ENCODE measurements around the gene PRICKLE3.

PRICKLE3 gene, protein sequence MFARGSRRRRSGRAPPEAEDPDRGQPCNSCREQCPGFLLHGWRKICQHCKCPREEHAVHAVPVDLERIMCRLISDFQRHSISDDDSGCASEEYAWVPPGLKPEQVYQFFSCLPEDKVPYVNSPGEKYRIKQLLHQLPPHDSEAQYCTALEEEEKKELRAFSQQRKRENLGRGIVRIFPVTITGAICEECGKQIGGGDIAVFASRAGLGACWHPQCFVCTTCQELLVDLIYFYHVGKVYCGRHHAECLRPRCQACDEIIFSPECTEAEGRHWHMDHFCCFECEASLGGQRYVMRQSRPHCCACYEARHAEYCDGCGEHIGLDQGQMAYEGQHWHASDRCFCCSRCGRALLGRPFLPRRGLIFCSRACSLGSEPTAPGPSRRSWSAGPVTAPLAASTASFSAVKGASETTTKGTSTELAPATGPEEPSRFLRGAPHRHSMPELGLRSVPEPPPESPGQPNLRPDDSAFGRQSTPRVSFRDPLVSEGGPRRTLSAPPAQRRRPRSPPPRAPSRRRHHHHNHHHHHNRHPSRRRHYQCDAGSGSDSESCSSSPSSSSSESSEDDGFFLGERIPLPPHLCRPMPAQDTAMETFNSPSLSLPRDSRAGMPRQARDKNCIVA

DNA sequence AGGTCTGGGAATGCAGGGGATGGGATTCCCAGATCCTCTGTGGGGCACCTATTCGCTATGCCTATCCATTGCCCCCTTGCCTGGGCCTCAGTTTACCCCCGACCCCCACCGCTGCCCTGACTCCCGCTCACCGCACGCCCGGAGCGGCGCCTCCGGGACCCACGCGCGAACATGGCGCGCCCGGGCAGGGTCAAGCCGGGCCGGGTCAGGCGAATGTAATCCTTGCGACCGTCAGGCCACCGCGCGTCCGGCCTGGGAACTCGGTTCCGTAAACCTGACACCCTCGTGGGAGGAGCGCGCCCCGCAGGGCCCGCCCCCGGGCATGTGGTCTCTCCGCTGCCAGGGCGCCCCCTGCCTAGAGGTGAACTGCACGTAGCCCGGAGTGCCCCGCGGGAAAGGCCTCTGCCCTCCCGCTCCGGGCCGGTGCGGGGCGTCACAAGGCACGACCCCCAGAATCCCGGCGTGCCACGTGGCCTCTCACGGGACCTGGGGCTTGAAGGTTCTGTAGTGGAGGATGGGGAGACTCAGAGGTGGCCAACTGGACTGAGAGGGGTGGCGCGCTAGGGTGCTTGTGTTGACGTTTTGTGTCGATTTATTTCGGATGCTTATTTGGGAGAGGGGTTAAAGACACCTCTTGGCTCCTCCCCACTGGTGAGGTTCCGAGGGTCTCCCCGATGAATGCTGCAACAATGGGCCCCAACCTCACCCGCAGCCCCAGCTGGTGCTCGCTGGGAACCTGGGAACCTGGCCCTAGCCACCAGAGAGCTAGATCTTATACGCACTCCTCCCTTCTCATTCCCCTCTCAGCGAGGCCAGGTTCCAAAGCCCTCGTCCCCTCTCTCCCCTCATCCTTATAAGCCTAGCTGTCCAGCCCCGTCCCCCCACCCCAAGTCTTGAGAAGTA, at the start of gene PRICKLE3:
Gene PRICKLE3 (minus strand): TSS at position 249 of the 903 bp plus-strand sequence. CDS start 76 bp downstream, at position 173.
- DNase-seq, result peak; percentile 85

DNA sequence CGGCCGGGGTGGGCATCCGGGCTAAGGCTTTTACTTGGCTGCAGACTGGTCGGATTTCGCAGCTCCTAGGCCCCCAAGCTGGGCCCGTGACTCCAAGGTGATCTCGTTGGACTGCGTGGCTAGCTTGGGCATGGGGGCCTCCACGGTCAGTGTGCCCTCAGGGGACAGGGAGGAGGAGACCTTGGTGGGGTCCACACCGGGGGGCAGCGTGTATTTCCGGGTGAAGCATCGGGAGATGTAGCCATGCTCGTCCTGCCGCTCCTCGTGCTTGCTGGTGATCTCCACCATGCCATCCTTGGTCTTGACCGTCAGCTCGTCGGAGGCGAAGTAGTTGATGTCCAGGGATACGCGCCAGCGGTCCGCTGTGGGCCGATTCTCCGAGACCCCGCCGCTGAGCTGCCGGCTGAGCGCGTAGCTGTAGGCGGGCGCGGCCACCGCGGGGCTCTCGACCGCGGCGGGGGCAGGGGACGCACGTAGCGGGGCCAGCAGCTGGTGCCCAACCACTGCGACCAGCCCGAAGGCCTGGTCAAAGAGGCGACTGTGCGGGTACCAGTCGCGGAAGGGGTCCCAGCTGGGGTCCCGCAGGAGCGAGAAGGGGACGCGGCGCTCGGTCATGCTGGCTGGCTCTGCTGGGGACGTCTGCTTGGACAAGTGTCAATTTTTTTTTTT, 47.8 kb upstream of the PRICKLE3 start:
- no peak for DNase-seq

DNA sequence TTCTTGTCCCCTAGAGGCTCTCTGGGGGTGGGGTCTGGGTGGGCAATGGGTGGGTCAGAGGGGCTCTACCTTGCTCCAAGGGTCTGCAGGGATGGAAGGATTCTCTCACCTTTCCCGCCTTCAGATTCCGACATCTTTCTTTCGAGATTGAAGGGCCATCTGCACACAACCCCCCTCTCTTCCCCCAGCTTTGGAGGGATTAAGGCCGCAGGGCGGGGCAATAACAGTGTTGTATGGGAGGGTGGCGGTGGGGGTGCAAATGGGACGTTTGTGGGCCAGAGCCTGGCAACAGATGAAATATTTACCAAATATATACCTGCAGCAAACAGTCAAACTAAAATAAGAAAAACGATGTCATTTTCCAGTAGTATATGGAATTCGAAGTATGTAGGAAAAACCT, 47.0 kb upstream of the PRICKLE3 start, which contains the start of gene CACNA1F:
Gene CACNA1F (minus strand): TSS at position 165 of the 400 bp plus-strand sequence. CDS start 31 bp downstream, at position 134.
- no peak for DNase-seq

DNA sequence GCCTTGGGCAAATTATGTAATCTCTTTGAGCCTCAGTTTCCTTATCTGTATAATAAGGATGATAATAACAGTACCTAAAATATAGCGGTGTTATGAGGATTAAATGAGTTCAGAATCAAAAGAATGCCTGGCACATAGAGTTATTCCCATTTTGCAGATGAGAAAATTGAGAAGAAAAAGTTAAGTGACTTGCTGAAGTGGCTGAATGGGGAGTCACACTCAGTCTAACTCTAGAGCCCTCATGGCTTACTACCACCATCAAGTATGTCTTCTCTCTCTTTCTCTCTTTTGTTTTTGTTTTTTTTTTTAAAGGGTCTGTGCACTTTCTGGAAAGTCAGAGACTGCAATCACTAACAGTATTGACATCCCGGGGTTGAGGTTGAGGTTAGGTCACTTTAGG, 46.4 kb upstream of the PRICKLE3 start:
- DNase-seq, result no peak

DNA sequence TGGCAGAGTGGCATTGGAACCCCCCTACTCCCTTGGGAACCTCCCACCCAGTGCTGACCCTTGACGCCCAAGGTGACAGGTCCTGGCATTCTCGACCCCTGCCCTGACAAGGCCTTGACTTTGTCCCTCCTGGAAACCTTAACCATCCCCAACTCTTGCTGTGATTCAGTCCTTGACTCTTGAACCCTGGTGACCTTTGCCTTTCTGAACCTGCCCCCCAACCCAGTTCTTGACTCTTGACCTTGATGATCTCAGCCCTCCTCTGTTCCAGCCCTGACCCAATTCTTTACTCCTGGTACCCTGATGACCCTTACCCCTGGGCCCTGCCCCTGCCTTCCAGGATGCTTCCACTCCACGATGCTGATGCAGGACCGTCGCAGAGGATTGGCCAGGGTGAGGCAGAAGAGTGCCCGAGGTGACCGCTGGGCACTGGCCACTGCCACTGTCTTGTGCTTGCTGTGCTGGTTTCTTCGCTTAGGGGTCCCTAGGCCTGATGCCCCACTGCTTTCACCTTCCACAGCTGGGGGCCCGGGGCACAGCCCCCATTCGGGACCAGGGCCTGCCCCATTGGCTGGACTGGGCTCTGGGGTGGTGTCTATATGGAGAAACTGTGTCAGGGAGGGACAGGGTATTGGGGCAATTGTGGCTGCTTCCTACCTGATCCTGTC, 45.3 kb upstream of the PRICKLE3 start:
- no peak for DNase-seq

DNA sequence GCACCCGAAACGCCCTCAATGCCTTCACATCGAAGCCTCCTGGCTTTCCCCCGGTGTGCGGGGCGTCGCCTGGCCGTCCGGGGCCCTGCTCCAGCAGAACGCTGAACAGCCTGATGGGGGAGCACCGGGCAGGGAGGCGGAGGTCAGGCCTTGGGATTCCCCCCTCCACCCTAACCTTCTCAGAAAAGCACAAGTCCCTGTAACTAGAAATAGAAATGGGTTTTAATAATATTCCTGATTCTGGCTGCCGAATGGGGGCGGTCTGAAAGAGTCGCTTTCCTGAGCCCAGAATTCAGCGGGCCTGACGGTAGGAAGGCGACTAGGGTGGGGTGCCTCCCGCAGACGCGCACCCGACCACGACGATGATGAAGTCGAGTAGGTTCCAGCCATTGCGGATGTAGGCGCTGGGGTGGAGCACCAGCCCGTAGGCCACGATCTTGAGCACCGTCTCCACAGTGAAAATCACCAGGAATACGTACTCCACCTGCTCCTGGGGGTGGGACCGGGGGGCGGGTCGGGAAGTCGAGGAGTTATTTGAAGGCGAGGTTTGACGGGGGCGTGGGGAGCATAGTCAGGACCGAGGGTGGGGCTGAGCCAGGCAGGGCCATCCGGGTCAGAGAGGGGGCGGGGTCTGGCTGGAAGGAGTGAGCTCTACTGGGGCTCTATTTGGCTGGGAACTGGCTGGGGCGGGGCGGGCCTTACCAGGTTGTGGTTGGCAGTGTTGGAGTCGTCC, 44.5 kb upstream of the PRICKLE3 start:
- DNase-seq, result peak; percentile 62

DNA sequence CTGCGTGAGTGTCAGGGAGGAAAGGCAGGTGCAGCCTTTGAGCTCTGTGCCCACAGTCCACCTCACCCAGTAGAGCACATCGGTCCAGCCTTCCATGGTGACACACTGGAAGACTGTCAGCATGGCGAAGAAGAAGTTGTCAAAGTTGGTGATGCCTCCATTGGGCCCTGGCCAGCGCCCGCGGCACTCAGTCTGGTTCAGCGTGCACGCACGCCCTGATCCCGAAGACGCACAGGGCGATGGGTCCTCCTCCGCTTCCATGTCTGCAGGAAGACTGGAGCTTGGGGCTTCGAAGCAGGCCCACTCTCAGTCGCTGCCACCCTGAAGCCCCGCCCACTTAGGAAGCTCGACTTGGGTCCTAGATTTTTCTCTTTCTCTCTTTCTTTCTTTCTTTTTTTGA, 42.0 kb upstream of the PRICKLE3 start:
- DNase-seq, result no peak

DNA sequence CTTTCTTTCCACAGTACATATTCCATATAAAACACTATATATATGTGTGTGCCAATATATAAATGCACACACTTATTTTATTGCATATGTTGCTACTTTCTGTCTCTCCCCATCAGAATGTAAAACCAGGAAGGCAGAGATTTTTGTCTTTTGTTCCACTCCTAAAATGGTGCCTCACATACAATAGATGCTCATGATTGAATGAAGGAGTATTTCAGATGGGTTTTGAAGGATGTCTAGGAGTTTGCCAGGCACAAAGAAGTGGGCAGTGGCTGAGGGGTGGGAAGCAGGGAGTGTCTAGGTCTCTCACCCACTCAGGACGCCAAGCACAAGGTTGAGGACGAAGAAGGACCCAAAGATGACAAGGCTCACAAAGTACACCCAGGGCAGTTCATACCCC, 41.6 kb upstream of the PRICKLE3 start:
- no peak for DNase-seq

DNA sequence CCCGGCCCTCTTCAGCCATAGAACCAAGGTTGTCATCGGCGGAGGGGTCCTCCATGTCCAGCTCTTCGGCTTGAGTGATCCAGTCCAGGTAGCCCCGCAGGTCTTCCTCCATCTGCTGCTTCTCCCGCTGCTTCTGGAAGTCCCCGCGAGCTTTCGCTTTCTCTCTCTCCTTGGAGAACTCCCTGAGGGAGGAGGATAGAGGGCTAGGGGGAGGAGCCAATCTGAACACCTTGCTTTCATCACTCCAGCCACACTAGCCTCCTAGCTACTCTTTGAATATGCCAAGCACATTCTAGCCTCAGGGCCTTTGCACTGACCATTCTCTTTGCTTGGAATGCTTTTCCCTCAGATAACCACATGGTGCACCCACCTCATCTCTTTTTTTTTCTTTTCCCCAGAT, 40.8 kb upstream of the PRICKLE3 start:
- DNase-seq, result no peak

DNA sequence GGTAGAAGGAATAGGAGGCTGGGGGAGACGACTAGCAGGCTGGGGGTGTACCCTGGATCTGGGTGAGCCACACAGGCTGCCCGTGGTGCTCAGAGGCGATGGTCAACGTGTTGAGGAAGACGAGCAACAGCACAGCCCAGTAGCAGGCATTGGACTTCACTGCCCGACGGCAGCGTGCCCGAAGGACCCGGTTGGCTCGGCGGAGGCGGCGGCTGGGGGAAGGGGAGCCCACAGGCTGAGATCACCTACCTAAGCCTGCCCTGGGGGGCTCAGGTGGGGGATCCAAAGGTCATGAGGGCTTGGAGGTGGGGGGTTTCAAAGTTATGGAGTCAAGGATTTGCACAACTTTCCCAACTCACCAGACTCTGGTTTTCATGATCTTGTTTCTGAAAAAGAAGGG, 39.7 kb upstream of the PRICKLE3 start:
- no peak for DNase-seq

DNA sequence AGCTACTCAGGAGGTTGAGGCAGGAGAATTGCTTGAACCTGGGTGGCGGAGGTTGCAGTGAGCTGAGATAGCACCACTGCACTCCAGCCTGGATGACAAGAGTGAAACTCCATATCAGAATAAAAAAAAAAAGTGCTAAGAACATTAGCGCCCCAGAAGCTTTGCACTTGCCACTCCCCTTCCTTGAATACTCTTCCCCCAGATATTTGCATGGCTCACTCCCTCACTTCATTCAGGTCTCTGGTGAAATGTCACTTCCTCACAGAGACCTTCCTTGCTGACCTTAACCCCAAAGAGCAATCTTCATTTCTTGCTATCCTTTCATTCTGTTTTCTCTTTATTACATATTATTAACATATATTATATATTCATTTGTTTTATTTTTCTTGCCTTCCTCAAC, 35.7 kb upstream of the PRICKLE3 start:
- DNase-seq, result no peak

DNA sequence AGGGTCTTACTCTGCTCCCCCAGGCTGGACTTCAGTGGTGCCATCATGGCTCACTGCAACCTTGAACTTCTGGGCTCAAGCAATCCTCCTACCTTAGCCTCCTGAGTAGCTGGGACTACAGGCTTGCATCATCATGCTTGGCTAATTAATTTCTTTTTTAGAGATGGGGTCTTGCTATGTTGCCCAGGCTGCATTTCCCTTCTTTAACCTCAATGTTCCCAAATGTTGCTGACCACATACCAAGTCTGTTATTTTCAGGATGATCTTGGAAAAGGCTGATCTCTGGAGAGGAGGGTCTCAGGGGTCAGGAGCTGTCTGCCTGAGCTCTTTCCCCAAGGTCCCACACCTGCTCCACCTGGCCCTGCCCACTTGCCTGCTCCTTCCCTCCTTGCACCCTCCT, 33.9 kb upstream of the PRICKLE3 start:
- DNase-seq, result no peak

DNA sequence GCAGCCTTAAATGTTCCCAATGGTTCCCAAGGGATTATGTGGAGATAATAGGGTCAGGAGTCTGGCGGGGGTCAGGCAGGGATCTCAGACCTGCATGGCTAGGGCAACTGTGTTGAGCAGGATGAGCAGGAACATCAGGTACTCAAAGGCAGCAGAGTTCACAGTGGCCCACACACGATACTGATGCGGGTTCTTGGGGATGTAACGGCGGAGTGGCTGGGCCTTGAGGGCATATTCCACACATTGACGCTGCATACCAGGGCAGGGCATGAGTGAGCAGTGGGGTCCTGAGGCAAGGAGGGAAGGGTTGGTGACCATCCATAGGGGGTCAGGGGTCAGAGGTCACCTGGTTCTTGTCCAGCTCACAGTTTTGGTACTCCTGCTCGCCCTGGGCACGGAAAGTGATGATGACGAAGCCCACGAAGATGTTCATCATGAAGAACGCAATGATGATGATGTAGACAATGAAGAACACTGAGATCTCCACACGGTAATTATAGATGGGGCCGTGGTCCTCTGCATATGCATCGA, 28.9 kb upstream of the PRICKLE3 start:
- no peak for DNase-seq

DNA sequence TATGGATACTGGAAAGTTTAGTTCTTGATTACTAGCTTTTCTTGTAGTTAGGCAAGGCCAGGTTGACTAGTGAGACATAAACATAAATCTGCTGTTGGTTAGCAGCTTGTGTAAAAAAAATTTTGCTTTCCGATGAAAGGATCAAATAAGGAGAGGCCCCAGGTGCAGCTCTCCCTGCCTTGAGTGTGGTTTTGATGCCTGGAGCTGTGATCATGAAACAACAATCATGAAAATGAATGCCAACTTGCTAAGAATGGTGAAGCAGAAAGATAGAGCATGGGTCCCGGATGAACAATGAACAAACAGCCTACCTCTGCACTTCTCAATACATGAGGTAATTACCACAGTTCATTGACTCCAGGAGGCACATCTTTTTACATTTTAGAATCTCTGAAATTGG, 28.2 kb upstream of the PRICKLE3 start:
- no peak for DNase-seq

DNA sequence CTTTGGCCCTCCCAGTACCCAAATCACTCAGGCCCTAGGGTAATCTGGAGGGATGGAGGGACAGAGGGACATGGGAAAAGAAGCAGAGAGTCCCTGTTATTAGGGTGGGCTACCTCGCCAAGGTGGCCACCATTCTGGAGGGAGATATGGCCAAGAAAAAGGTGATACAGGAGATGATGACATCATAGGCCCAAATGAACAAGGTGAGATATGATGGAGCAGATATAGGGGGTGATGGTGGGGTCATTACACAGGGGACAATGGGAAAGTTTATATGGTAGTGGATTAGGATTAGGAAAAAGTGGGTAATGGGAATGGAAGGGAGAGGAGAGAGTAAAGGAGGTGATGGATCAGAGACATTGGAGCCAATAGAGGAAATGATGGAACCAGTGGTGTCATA, 26.7 kb upstream of the PRICKLE3 start:
- DNase-seq, result no peak

DNA sequence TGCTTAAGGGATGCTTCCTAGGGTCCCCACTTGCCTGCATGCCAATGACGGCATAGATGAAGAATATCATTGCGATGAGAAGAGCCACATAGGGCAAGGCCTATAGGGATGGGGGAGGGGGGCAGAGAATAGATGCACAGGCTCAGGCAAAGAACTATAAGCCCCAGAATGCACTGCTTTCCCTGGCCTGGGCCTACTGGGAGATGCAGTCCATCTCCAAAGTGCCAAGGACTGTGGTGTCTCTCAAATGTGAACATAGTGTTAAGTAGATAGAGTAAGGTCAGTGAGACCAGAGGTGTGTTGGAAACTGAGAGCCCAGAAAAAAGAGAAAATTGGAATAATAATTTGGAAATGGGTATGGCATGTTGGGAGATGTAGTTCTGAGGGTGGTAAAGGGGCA, 26.0 kb upstream of the PRICKLE3 start:
- DNase-seq, result no peak

DNA sequence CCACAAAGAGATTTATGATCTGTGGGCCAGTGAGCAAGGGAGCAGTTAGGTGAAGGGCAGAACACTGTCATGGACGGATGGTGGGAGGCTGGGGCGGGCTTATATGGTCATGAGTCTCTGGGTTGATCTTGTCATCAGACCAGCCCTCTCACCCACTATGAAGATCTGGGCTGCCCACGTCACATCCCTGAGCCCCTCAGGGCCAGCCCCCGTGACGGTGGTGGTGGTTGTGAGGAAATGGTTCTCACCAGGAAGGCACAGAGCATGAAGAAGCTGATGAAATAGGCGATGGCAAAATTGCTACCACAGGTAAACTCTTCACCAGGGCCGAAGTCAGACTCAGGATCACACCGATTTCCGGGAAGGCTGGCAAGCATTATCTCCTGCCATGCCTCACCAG, 24.9 kb upstream of the PRICKLE3 start:
- DNase-seq, result no peak

DNA sequence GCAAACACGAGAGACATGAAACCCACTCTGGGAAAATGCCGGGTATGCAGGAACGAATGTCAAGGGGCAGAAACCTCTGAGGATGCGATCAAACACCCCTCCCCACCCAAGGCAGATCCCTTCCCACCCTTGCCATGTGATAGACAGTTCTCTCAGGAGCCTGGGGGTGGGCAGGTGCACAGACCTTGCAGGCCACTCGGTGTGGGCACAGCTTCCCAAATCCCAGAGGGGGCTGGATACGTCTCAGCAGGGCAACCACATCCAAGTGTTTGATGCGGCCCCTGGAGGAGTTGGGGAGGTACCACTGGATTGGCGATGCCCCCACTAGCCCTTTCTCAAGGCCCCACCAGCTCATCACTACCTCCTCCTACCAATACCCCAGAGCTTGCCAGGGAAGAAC, 24.2 kb upstream of the PRICKLE3 start:
- no peak for DNase-seq

DNA sequence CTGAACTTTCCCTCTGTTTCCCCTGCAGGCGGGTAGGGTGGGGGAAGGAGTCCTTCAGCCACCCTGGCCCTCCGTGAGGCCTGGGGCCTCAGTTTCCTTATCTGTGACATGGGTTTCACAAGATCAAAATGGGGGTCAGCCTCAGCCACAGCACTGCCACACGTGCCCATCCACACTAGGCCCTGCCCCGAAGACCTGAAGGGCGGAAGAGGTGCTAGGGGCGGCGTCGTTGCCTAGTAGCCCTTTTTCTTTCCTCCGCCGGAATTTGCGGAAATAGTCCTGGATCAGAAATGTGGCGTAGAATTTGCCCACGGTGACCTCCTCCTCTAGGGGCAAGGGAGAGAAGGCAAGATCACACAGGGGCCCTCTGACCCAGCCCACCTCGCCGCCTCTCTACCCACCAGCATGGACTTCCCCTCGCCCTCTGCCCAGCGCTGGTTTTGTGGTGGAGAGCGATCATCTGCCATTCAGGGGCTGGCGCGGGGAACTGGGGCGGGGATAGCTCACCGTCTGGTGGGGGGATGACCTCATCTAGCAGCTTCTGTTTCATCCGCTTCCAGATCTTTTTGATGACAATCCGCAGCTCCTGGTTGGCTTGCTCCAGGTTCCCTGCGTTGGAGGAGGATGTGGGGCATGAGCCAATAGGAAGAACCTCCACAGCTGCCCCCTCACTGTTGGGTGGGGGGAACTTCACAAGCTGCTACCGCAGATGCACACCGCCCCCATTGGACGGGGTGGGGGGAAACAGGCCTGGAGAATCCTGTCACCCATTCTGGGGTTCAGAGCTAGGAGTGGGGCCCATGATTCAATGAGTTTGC, 23.5 kb upstream of the PRICKLE3 start:
- no peak for DNase-seq

DNA sequence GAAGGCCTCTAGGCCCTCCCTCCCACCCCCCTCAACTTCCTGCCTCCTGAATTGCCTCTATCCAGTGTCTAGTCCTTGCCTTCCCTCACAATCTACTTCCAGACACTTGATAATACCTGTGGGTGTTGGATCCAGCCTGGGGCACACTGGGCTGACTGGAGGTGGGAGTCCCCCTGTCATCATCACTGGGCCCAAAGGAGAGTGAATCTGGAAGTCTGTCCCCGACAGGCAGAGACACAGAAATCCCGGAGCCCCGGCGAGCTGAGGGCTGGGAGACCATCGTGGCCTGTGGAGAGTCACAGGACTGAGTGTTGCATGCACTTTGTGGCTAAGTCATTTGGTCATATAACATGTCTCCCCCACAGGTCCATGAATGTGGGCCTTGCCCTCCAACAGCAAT, 22.2 kb upstream of the PRICKLE3 start:
- DNase-seq, result no peak
